GM19372 (cell line): ENCODE data around the gene ACTR1A.
A peak's percentile ranks its signal among the peaks of the same experiment; 100 is the strongest.
"Not testable (repeated sequence)": the region's sequence is repeated elsewhere in the genome, so short reads cannot be mapped to it uniquely, and the experiment has no call there.

Experiments
- ATAC-seq: cut with Tn5 transposase; IDR thresholded peaks from one replicate; pipeline ENCODE4 v1.9.1; 2021; ENCODE audit warnings: mild to moderate bottlenecking, low read depth, moderate library complexity; ENCODE audit not compliant: unreplicated experiment

The ACTR1A gene

GRCh38 chr10:102502337-102503151, at the start of gene ACTR1A:
TSS of gene ACTR1A (minus strand) at chr10:102502712. CDS start at chr10:102502647, 65 bp downstream.
- ATAC-seq, result peak; percentile 38

- ATAC-seq, result no peak
Observed at GRCh38 chr10:102550636-102551210, 48.2 kb upstream of the ACTR1A start.

- no peak for ATAC-seq
Observed at GRCh38 chr10:102549549-102549948, 47.0 kb upstream of the ACTR1A start.

GRCh38 chr10:102546606-102547320, 44.3 kb upstream of the ACTR1A start:
- ATAC-seq, result no peak

GRCh38 chr10:102545997-102546396, 43.5 kb upstream of the ACTR1A start:
- no peak for ATAC-seq

- no peak for ATAC-seq
Observed at GRCh38 chr10:102545265-102545871, 42.9 kb upstream of the ACTR1A start.

- no peak for ATAC-seq
Observed at GRCh38 chr10:102542800-102543418, 40.4 kb upstream of the ACTR1A start.

GRCh38 chr10:102540023-102540422, 37.5 kb upstream of the ACTR1A start:
- no peak for ATAC-seq

GRCh38 chr10:102538811-102539210, 36.3 kb upstream of the ACTR1A start:
- no peak for ATAC-seq

- ATAC-seq, result no peak
Observed at GRCh38 chr10:102537948-102538347, 35.4 kb upstream of the ACTR1A start.

GRCh38 chr10:102537367-102537766, 34.9 kb upstream of the ACTR1A start:
- ATAC-seq, result no peak

GRCh38 chr10:102535481-102536147, 33.1 kb upstream of the ACTR1A start:
- no peak for ATAC-seq

- ATAC-seq, result not testable (repeated sequence)
Observed at GRCh38 chr10:102534966-102535365, 32.5 kb upstream of the ACTR1A start.

- no peak for ATAC-seq
Observed at GRCh38 chr10:102534333-102534732, 31.8 kb upstream of the ACTR1A start.

- no peak for ATAC-seq
Observed at GRCh38 chr10:102527546-102527945, 25.0 kb upstream of the ACTR1A start.

- no peak for ATAC-seq
Observed at GRCh38 chr10:102524746-102525145, 22.2 kb upstream of the ACTR1A start.

GRCh38 chr10:102523250-102524029, 20.9 kb upstream of the ACTR1A start:
- no peak for ATAC-seq

GRCh38 chr10:102522874-102523249, 20.4 kb upstream of the ACTR1A start:
- ATAC-seq, result no peak

GRCh38 chr10:102519246-102519825, 16.8 kb upstream of the ACTR1A start:
- no peak for ATAC-seq
